Fibroblast of skin of right quadriceps (primary cell): ENCODE data around the gene PLCH2.

Experiments used
- DNase-seq: peaks from one replicate; pipeline ENCODE4 v3.0.0-alpha.2; 2013

PLCH2 gene

GRCh38 chr1:2479186-2479585 is 3.1 kb downstream of the PLCH2 start:
- no peak for DNase-seq

- no peak for DNase-seq
Observed at GRCh38 chr1:2479618-2480017, 3.5 kb downstream of the PLCH2 start.

GRCh38 chr1:2480236-2480985 is 4.3 kb downstream of the PLCH2 start:
- no peak for DNase-seq

GRCh38 chr1:2480986-2481364 is 4.9 kb downstream of the PLCH2 start:
- no peak for DNase-seq

- no peak for DNase-seq
Observed at GRCh38 chr1:2481885-2482284, 5.8 kb downstream of the PLCH2 start.

GRCh38 chr1:2482588-2482987 is 6.5 kb downstream of the PLCH2 start:
- no peak for DNase-seq

- DNase-seq, result no peak
Observed at GRCh38 chr1:2483026-2483425, 6.9 kb downstream of the PLCH2 start.

- DNase-seq, result no peak
Observed at GRCh38 chr1:2483970-2484369, 7.9 kb downstream of the PLCH2 start.

GRCh38 chr1:2486041-2486440 is 10.0 kb downstream of the PLCH2 start:
- no peak for DNase-seq

GRCh38 chr1:2486558-2486957 is 10.5 kb downstream of the PLCH2 start:
- DNase-seq, result no peak

- DNase-seq, result no peak
Observed at GRCh38 chr1:2488688-2489087, 12.6 kb downstream of the PLCH2 start.

GRCh38 chr1:2489615-2490014 is 13.5 kb downstream of the PLCH2 start:
- no peak for DNase-seq

- DNase-seq, result no peak
Observed at GRCh38 chr1:2492091-2492490, 16.0 kb downstream of the PLCH2 start.

GRCh38 chr1:2493218-2493617 is 17.1 kb downstream of the PLCH2 start:
- DNase-seq, result no peak

- no peak for DNase-seq
Observed at GRCh38 chr1:2493691-2494322, 17.7 kb downstream of the PLCH2 start.

- DNase-seq, result peak; percentile 49
Observed at GRCh38 chr1:2494323-2494693, 18.2 kb downstream of the PLCH2 start.

- DNase-seq, result no peak
Observed at GRCh38 chr1:2495026-2495425, 18.9 kb downstream of the PLCH2 start.

GRCh38 chr1:2495546-2495945 is 19.5 kb downstream of the PLCH2 start:
- DNase-seq, result no peak

- DNase-seq, result no peak
Observed at GRCh38 chr1:2496087-2496622, 20.1 kb downstream of the PLCH2 start.

GRCh38 chr1:2496746-2497145 is 20.7 kb downstream of the PLCH2 start:
- no peak for DNase-seq

GRCh38 chr1:2497891-2498290 is 21.8 kb downstream of the PLCH2 start:
- DNase-seq, result no peak

GRCh38 chr1:2498648-2499047 is 22.6 kb downstream of the PLCH2 start:
- DNase-seq, result no peak

GRCh38 chr1:2499260-2499659 is 23.2 kb downstream of the PLCH2 start:
- DNase-seq, result no peak

GRCh38 chr1:2499986-2500596 is 24.0 kb downstream of the PLCH2 start:
- no peak for DNase-seq
